Ascending aorta (tissue), 2 donors: ENCODE measurements around the gene DST. TPM values are rescaled to one million over a fixed set of nuclear protein-coding genes. Genes with fewer than 3 reads are reported as not detected.

ENCODE experiments used
- DNase-seq, 2 donors: peaks; one replicate each; pipeline ENCODE4 v3.0.0-alpha.2; 2019; ENCODE audit warnings: low spot score in 2 of 2
- H3K27ac ChIP-seq, 2 donors: fragments of 200-600 bp; sonication (generic); one replicate each; pipeline ENCODE4 v1.5.1; 2016 to 2017; ENCODE audit warnings: mild to moderate bottlenecking in 1 of 2
- H3K27me3 ChIP-seq: fragments of 200-600 bp; sonication (generic); one replicate; pipeline ENCODE4 v1.5.1; 2017
- H3K36me3 ChIP-seq, 2 donors: fragments of 200-600 bp; sonication (generic); one replicate each; pipeline ENCODE4 v1.5.1; 2016
- H3K4me1 ChIP-seq, 2 donors: fragments of 200-600 bp; sonication (generic); one replicate each; pipeline ENCODE4 v1.5.1; 2016 to 2017; ENCODE audit warnings: mild to moderate bottlenecking in 1 of 2
- H3K4me3 ChIP-seq, 2 donors: fragments of 200-600 bp; sonication (generic); one replicate each; pipeline ENCODE4 v1.5.1; 2016 to 2017; ENCODE audit warnings: mild to moderate bottlenecking in 1 of 2
- H3K9me3 ChIP-seq, 2 donors: fragments of 200-600 bp; sonication (generic); one replicate each; pipeline ENCODE4 v1.5.1; 2016
- CTCF ChIP-seq, 3 experiments: fragments of 200-600 bp in 2 of 3; fragments of 450-650 bp in 1 of 3; sonication (generic) in 2 of 3; IDR thresholded peaks; one replicate each; pipeline ENCODE4 v1.5.1; 2016 to 2019; ENCODE audit warnings: antibody characterized with exemption in 3 of 3, mild to moderate bottlenecking in 1 of 3, moderate library complexity in 1 of 3
- intact Hi-C: fragments of 100-400 bp; cut with DNase I; formaldehyde crosslinking; loops from one replicate; pipeline ENCODE4 v1.15.1; 2023
- total RNA-seq: library from RNA; depleted of rRNA; stranded (reverse); fragments of >200 nt; gene quantifications from one replicate; pipeline ENCODE4 v1.1.0, GENCODE V29; 2016

Gene DST
- total RNA-seq, 1 donor from 2014 or later = 223 TPM

DNA sequence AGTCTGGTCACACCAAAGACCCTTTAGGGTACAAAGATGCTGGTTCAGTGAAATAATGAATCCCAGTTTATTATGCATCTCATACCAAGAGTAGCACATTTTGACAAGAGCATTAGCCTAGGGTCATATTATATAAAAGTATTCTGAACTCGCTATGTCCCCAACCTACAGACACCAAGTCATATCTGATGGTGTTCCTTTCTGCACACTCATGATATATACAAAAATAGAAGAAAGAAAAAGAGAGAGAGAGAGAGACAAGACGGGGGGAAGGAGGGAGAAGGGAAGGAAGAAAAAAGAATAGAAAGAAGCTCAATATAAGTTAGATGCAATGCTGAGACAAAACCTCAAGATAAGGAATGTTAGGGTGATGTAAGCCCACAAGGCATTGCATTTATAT is 131.1 kb downstream of the DST start:
- intact Hi-C loops = no loop called here
- H3K36me3 ChIP-seq = peaks cover 20 to 37% of the 10 kb centered on the region in 2 donors
- peak overlapping the region in 1 of 2 donors; percentile 19 for H3K27ac ChIP-seq

GRCh38 chr6:56510984-56511531 is 131.6 kb downstream of the DST start:
- H3K27ac ChIP-seq = peak overlapping the region in 1 of 2 donors; percentile 19

More for the DNA sequence above, 131.1 kb downstream of the DST start:
- Histone ChIP-seq H3K9me3 (no peaks in the 10 kb centered on the region), H3K4me1 (peaks cover 5 to 41% of the 10 kb centered on the region in 2 donors), H3K4me3 (no peak overlapping the region), H3K27me3 (no peaks in the 10 kb centered on the region)
- no peak for DNase-seq
- TF ChIP-seq CTCF (IDR thresholded peaks at IDR 0.05) = no peak

GRCh38 chr6:56509031-56509430 is 133.7 kb downstream of the DST start:
- peaks cover 5 to 43% of the 10 kb centered on the region in 2 donors for H3K4me1 ChIP-seq

More at GRCh38 chr6:56510984-56511531, 131.6 kb downstream of the DST start:
- Histone ChIP-seq H3K27me3 (no peaks in the 10 kb centered on the region), H3K9me3 (no peaks in the 10 kb centered on the region), H3K36me3 (peaks cover 20 to 33% of the 10 kb centered on the region in 2 donors), H3K4me3 (no peak overlapping the region), H3K4me1 (peaks cover 5 to 44% of the 10 kb centered on the region in 2 donors)
- TF ChIP-seq CTCF (IDR thresholded peaks at IDR 0.05) = no peak
- intact Hi-C loops = no loop called here
- no peak for DNase-seq

DNA sequence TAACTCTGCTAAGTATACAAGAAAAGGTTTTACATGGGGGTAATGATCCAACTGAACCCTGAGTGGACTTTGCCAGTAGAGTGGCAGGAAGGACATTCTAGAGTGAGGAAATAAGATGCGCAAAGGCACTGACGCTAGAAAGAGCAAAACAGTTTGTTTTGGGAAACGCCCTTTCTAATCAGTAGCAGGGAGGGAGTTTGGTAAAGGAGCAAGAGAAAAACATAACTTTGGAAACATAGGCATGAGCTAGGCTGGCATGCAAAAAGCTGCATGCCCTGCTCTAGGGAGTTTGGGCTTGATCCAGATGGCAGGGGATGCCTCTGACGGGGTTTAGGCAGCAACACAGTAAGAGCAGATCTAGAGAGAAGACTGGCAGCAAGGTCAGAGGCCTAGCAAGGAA is 135.2 kb downstream of the DST start:
- H3K36me3 ChIP-seq = peaks cover 18 to 22% of the 10 kb centered on the region in 2 donors

More at GRCh38 chr6:56509031-56509430, 133.7 kb downstream of the DST start:
- Histone ChIP-seq H3K27me3 (no peaks in the 10 kb centered on the region), H3K4me3 (no peak overlapping the region), H3K27ac (peak overlapping the region; percentile 65 to 82), H3K9me3 (no peaks in the 10 kb centered on the region), H3K36me3 (peaks cover 14 to 29% of the 10 kb centered on the region in 2 donors)
- TF ChIP-seq CTCF (IDR thresholded peaks at IDR 0.05) = no peak
- intact Hi-C loops = loop anchor here (2.0 to 5.0 kb wide), 2 partner anchors 14 to 33 kb away; no protein-coding TSS in a partner anchor
- no peak for DNase-seq

GRCh38 chr6:56505512-56506260 is 137.0 kb downstream of the DST start:
- no peak for DNase-seq
- peak overlapping the region; percentile 70 to 82 for H3K27ac ChIP-seq
- peaks cover 0 to 45% of the 10 kb centered on the region in 2 donors for H3K4me1 ChIP-seq
- no peak for TF ChIP-seq CTCF (IDR thresholded peaks at IDR 0.05)
- intact Hi-C loops = loop anchor here (5.0 kb wide), 1 partner anchor 37 kb away; no protein-coding TSS in a partner anchor
- H3K4me3 ChIP-seq = peak overlapping the region in 1 of 2 donors; percentile 16
- H3K9me3 ChIP-seq = no peaks in the 10 kb centered on the region
- H3K36me3 ChIP-seq = peaks cover 19 to 22% of the 10 kb centered on the region in 2 donors
- H3K27me3 ChIP-seq = no peaks in the 10 kb centered on the region

More for the DNA sequence above, 135.2 kb downstream of the DST start:
- no peak for TF ChIP-seq CTCF (IDR thresholded peaks at IDR 0.05)
- Histone ChIP-seq H3K27ac (peak overlapping the region; percentile 65 to 82), H3K27me3 (no peaks in the 10 kb centered on the region), H3K9me3 (no peaks in the 10 kb centered on the region), H3K4me1 (peaks cover 0 to 33% of the 10 kb centered on the region in 2 donors), H3K4me3 (no peak overlapping the region)
- intact Hi-C loops = loop anchor here (5.0 kb wide), 1 partner anchor 35 kb away; no protein-coding TSS in a partner anchor
- no peak for DNase-seq
